HCT116 (cell line): ENCODE measurements around the gene DDX47. TPM values are rescaled to one million over a fixed set of nuclear protein-coding genes. Genes with fewer than 3 reads are reported as not detected.

Experiments used
- ATAC-seq: fragments of 200-7000 bp; cut with Tn5 transposase; 2 replicates; pipeline ENCODE4 v1.9.1; 2020; ENCODE audit warnings: mild to moderate bottlenecking, moderate library complexity
- BruUV-seq: library from RNA; stranded (reverse); fragments of 400-500 nt; replicated peaks from 2 replicates; lab custom pipeline; 2021; lab: Mats Ljungman, UMichigan
- CTCF ChIA-PET: fragments of 300-600 bp; sonication (Branson Sonifier 250); formaldehyde crosslinking; loops from one replicate; lab custom pipeline; 2021; ENCODE audit warnings: antibody characterized with exemption; lab: Charles Lee
- POLR2A ChIA-PET: fragments of 300-600, 350-600 bp; sonication (Branson Sonifier 250); formaldehyde crosslinking; loops from one replicate; lab custom pipeline; 2021; ENCODE audit warnings: antibody characterized with exemption; lab: Charles Lee
- RAD21 ChIA-PET, 2 experiments: fragments of 300-600 bp; sonication (Branson Sonifier 250); formaldehyde crosslinking; loops; one replicate each; lab custom pipeline; 2023; ENCODE audit warnings: low total read pairs in 2 of 2; ENCODE audit not compliant: uncharacterized antibody in 2 of 2, unreplicated experiment in 2 of 2, low non-redundant PET in 1 of 2; lab: Charles Lee
- DNase-seq: peaks from one replicate; pipeline ENCODE4 v3.0.0-alpha.2; 2010; ENCODE audit warnings: low read depth, low spot score
- H2AFZ ChIP-seq: fragments of 200-600 bp; shearing (Covaris generic), sonication (generic); 2 replicates; pipeline ENCODE4 v1.6.1; 2017; ENCODE audit warnings: low read depth, mixed run types, mixed read lengths, antibody characterized with exemption, low read length; ENCODE audit not compliant: poor library complexity, severe bottlenecking
- H3K27ac ChIP-seq: 2 replicates; pipeline ENCODE4 v1.5.1; 2012; ENCODE audit warnings: low read depth, low read length
- H3K27me3 ChIP-seq: fragments of 200-600 bp; sonication (generic); 2 replicates; pipeline ENCODE4 v1.6.1; 2016; ENCODE audit warnings: mixed run types, low read length, mixed read lengths; ENCODE audit not compliant: insufficient read depth
- H3K36me3 ChIP-seq, 2 experiments: fragments of 200-500 bp in 1 of 2; fragments of 200-600 bp in 1 of 2; sonication (Bioruptor generic) in 1 of 2; sonication (generic) in 1 of 2; 2 replicates each; pipeline versions ENCODE4 v1.5.1 to v1.6.1; 2014 to 2016; ENCODE audit warnings: low read length in 2 of 2, inconsistent platforms in 1 of 2, mixed read lengths in 1 of 2, mixed run types in 1 of 2; ENCODE audit not compliant: insufficient read depth in 2 of 2, control insufficient read depth in 1 of 2
- H3K4me1 ChIP-seq, 2 experiments: fragments of 200-600 bp in 1 of 2; sonication (generic) in 1 of 2; 2 replicates each; pipeline versions ENCODE4 v1.5.1 to v1.6.1; 2012 to 2017; ENCODE audit warnings: low read length in 2 of 2, inconsistent platforms in 1 of 2, mild to moderate bottlenecking in 1 of 2, mixed read lengths in 1 of 2, mixed run types in 1 of 2, moderate library complexity in 1 of 2; ENCODE audit not compliant: insufficient read depth in 2 of 2, control insufficient read depth in 1 of 2
- H3K4me2 ChIP-seq: fragments of 200-600 bp; sonication (generic); 2 replicates; pipeline ENCODE4 v1.6.1; 2017; ENCODE audit warnings: mixed run types, low read length, mixed read lengths
- H3K4me3 ChIP-seq, 2 experiments: fragments of 200-600 bp in 1 of 2; sonication (generic) in 1 of 2; replicated peaks in 1 of 2; 2 replicates each; pipeline ENCODE4 v1.5.1; 2011 to 2016; ENCODE audit warnings: low read length in 2 of 2, control low read depth in 1 of 2, low read depth in 1 of 2, mild to moderate bottlenecking in 1 of 2, mixed read lengths in 1 of 2, mixed run types in 1 of 2
- H3K79me2 ChIP-seq: fragments of 200-600 bp; sonication (generic); 2 replicates; pipeline ENCODE4 v1.6.1; 2017; ENCODE audit warnings: mild to moderate bottlenecking, mixed run types, low read length, moderate library complexity, mixed read lengths; ENCODE audit not compliant: insufficient read depth
- H3K9ac ChIP-seq: fragments of 200-600 bp; sonication (generic); 2 replicates; pipeline ENCODE4 v1.6.1; 2016; ENCODE audit warnings: low read length, mixed read lengths
- H3K9me2 ChIP-seq: fragments of 200-600 bp; sonication (generic), shearing (Covaris generic); 2 replicates; pipeline ENCODE4 v1.6.1; 2017; ENCODE audit warnings: mixed run types, mild to moderate bottlenecking, moderate library complexity; ENCODE audit not compliant: insufficient read depth
- H3K9me3 ChIP-seq, 2 experiments: fragments of 200-500 bp in 1 of 2; fragments of 200-600 bp in 1 of 2; sonication (Bioruptor generic) in 1 of 2; sonication (generic) in 1 of 2; 2 replicates each; pipeline ENCODE4 v1.6.1; 2014 to 2017; ENCODE audit warnings: low read length in 2 of 2, mixed read lengths in 2 of 2, inconsistent platforms in 1 of 2, low read depth in 1 of 2, mild to moderate bottlenecking in 1 of 2, mixed run types in 1 of 2, moderate library complexity in 1 of 2; ENCODE audit not compliant: control insufficient read depth in 1 of 2, insufficient read depth in 1 of 2
- H4K20me1 ChIP-seq: fragments of 200-600 bp; sonication (generic), shearing (Covaris generic); 2 replicates; pipeline ENCODE4 v1.6.1; 2017; ENCODE audit warnings: mixed run types, mild to moderate bottlenecking, moderate library complexity; ENCODE audit not compliant: insufficient read depth
- CBX3 ChIP-seq: IDR thresholded peaks from 2 replicates; pipeline ENCODE4 v1.6.1; 2012; ENCODE audit warnings: low read depth
- CEBPB ChIP-seq: IDR thresholded peaks from 2 replicates; pipeline ENCODE4 v1.6.1; 2012; ENCODE audit warnings: low read depth
- EGR1 ChIP-seq: IDR thresholded peaks from 2 replicates; pipeline ENCODE4 v1.6.1; 2012; ENCODE audit warnings: low read depth
- ELF1 ChIP-seq: IDR thresholded peaks from 2 replicates; pipeline ENCODE4 v1.6.1; 2012; ENCODE audit warnings: low read depth, borderline replicate concordance
- JUND ChIP-seq: IDR thresholded peaks from 2 replicates; pipeline ENCODE4 v1.6.1; 2012
- POLR2A ChIP-seq: IDR thresholded peaks from 2 replicates; pipeline ENCODE4 v1.7.0; 2011; ENCODE audit warnings: borderline replicate concordance; ENCODE audit not compliant: insufficient read depth, insufficient read length; ENCODE audit errors: extremely low read depth
- RAD21 ChIP-seq: IDR thresholded peaks from 2 replicates; pipeline ENCODE4 v1.6.1; 2012; ENCODE audit warnings: low read depth, mild to moderate bottlenecking
- SIN3A ChIP-seq: IDR thresholded peaks from 2 replicates; pipeline ENCODE4 v1.6.1; 2012; ENCODE audit warnings: low read depth
- SP1 ChIP-seq: IDR thresholded peaks from 2 replicates; pipeline ENCODE4 v1.6.1; 2012; ENCODE audit warnings: low read depth
- TCF7L2 ChIP-seq: IDR thresholded peaks from 2 replicates; pipeline ENCODE4 v1.7.0; 2011; ENCODE audit warnings: borderline replicate concordance, inconsistent platforms; ENCODE audit not compliant: insufficient read depth, insufficient read length; ENCODE audit errors: extremely low read depth
- YY1 ChIP-seq: IDR thresholded peaks from 2 replicates; pipeline ENCODE4 v1.6.1; 2011; ENCODE audit warnings: low read length, low read depth, moderate library complexity, mild to moderate bottlenecking; ENCODE audit not compliant: insufficient replicate concordance; ENCODE audit errors: extremely low read depth
- ZFX ChIP-seq: fragments of 450-650 bp; IDR thresholded peaks from 2 replicates; pipeline ENCODE4 v1.6.1; 2017
- intact Hi-C: fragments of 100-400 bp; cut with micrococcal nuclease; formaldehyde crosslinking; loops from 2 replicates; pipeline ENCODE4 v1.10.0; 2022
- total RNA-seq: library from RNA; stranded (reverse); gene quantifications from one replicate; pipeline ENCODE4 v1.2.1, GENCODE V29; 2021; ENCODE audit not compliant: unreplicated experiment
- TF ChIP-seq, protein P1 (sequence below): IDR thresholded peaks from 2 replicates; pipeline ENCODE4 v1.6.1; 2011; ENCODE audit warnings: mild to moderate bottlenecking, low read length, moderate library complexity; ENCODE audit not compliant: insufficient replicate concordance; ENCODE audit errors: extremely low read depth
- TF ChIP-seq, protein P2 (sequence below): IDR thresholded peaks from 2 replicates; pipeline ENCODE4 v1.6.1; 2012
- TF ChIP-seq, protein P3 (sequence below), 3 experiments: fragments of 200-600 bp in 1 of 3; sonication (generic) in 1 of 3; IDR thresholded peaks in 2 of 3; conservative IDR thresholded peaks in 1 of 3; 2 replicates each; pipeline ENCODE4 v1.5.1; 2012 to 2017; ENCODE audit warnings: low read depth in 2 of 3, low read length in 2 of 3, antibody characterized with exemption in 1 of 3, borderline replicate concordance in 1 of 3, control low read depth in 1 of 3, mild to moderate bottlenecking in 1 of 3, mixed read lengths in 1 of 3, mixed run types in 1 of 3, moderate library complexity in 1 of 3; ENCODE audit not compliant: insufficient read depth in 1 of 3
- TF ChIP-seq, protein P4 (sequence below): IDR thresholded peaks from 2 replicates; pipeline ENCODE4 v1.6.1; 2012; ENCODE audit warnings: low read depth

Gene DDX47
- total RNA-seq, 1 experiment from 2014 or later: 103 TPM

DNA sequence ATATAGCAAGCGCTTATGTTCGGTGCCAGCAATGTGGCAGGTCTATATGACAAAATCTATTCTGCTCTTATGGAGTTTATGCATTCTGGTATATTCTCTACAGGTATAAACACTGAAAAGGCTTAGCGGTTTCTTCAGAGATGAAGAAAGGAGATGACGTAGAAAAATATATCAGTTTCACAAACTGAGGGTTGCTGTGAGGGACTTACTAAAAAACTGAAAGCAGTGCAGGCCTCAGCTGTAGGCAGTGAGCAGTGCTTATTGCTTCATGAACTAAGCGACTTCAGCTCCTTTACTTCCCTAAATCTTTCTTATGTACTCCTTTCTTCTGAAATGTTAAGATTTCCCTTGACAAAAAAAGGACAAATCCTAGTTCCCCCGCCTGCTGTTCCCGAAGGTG, 4.5 kb downstream of the DDX47 start:
- peaks cover 34 to 70% of the 10 kb centered on the region in 2 experiments for H3K4me1 ChIP-seq
- intact Hi-C loops: loop anchor here (10.0 kb wide), 2 partner anchors 167 to 277 kb away; no protein-coding TSS in a partner anchor

More for the DNA sequence above, 4.5 kb downstream of the DDX47 start:
- no peaks in the 10 kb centered on the region for H3K9me2 ChIP-seq
- no peaks in the 10 kb centered on the region for H3K9me3 ChIP-seq
- no peak overlapping the region for H3K9ac ChIP-seq
- no TSS peak for BruUV-seq
- RAD21 ChIA-PET: no interaction called here
- H3K4me2 ChIP-seq: peak overlapping the region; percentile 7; the same call in 1 of the 2 replicates
- H3K36me3 ChIP-seq: peaks cover 30 to 59% of the 10 kb centered on the region in 2 experiments
- POLR2A ChIA-PET: no interaction called here
- no peak overlapping the region for H3K27ac ChIP-seq
- H3K4me3 ChIP-seq: no peak overlapping the region
- DNase-seq (no peak), ATAC-seq (no peak)
- H3K27me3 ChIP-seq: no peaks in the 10 kb centered on the region
- H2AFZ ChIP-seq: no peak overlapping the region
- H3K79me2 ChIP-seq: peaks cover 93% of the 10 kb centered on the region
- no peaks in the 10 kb centered on the region for H4K20me1 ChIP-seq
- TF ChIP-seq SP1: no peak
- TF ChIP-seq, protein P1, sequence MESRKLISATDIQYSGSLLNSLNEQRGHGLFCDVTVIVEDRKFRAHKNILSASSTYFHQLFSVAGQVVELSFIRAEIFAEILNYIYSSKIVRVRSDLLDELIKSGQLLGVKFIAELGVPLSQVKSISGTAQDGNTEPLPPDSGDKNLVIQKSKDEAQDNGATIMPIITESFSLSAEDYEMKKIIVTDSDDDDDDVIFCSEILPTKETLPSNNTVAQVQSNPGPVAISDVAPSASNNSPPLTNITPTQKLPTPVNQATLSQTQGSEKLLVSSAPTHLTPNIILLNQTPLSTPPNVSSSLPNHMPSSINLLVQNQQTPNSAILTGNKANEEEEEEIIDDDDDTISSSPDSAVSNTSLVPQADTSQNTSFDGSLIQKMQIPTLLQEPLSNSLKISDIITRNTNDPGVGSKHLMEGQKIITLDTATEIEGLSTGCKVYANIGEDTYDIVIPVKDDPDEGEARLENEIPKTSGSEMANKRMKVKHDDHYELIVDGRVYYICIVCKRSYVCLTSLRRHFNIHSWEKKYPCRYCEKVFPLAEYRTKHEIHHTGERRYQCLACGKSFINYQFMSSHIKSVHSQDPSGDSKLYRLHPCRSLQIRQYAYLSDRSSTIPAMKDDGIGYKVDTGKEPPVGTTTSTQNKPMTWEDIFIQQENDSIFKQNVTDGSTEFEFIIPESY: no peak
- TF ChIP-seq CEBPB: no peak
- TF ChIP-seq, protein P2, sequence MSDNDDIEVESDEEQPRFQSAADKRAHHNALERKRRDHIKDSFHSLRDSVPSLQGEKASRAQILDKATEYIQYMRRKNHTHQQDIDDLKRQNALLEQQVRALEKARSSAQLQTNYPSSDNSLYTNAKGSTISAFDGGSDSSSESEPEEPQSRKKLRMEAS: no peak
- no peak for TF ChIP-seq ZFX
- no peak for TF ChIP-seq ELF1
- TF ChIP-seq, protein P3, sequence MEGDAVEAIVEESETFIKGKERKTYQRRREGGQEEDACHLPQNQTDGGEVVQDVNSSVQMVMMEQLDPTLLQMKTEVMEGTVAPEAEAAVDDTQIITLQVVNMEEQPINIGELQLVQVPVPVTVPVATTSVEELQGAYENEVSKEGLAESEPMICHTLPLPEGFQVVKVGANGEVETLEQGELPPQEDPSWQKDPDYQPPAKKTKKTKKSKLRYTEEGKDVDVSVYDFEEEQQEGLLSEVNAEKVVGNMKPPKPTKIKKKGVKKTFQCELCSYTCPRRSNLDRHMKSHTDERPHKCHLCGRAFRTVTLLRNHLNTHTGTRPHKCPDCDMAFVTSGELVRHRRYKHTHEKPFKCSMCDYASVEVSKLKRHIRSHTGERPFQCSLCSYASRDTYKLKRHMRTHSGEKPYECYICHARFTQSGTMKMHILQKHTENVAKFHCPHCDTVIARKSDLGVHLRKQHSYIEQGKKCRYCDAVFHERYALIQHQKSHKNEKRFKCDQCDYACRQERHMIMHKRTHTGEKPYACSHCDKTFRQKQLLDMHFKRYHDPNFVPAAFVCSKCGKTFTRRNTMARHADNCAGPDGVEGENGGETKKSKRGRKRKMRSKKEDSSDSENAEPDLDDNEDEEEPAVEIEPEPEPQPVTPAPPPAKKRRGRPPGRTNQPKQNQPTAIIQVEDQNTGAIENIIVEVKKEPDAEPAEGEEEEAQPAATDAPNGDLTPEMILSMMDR (IDR thresholded peaks at IDR 0.05 in 2 of 3, conservative IDR thresholded peaks at IDR 0.05 in 1 of 3; ENCODE audit: borderline replicate concordance in 1 of 3, insufficient read depth in 1 of 3, low read depth in 2 of 3, low read length in 2 of 3): no peak
- no peak for TF ChIP-seq RAD21
- TF ChIP-seq SIN3A: no peak
- TF ChIP-seq TCF7L2: no peak
- TF ChIP-seq JUND: no peak
- TF ChIP-seq CBX3: no peak
- no peak for TF ChIP-seq YY1
- TF ChIP-seq EGR1: no peak
- TF ChIP-seq POLR2A: no peak
- TF ChIP-seq, protein P4, sequence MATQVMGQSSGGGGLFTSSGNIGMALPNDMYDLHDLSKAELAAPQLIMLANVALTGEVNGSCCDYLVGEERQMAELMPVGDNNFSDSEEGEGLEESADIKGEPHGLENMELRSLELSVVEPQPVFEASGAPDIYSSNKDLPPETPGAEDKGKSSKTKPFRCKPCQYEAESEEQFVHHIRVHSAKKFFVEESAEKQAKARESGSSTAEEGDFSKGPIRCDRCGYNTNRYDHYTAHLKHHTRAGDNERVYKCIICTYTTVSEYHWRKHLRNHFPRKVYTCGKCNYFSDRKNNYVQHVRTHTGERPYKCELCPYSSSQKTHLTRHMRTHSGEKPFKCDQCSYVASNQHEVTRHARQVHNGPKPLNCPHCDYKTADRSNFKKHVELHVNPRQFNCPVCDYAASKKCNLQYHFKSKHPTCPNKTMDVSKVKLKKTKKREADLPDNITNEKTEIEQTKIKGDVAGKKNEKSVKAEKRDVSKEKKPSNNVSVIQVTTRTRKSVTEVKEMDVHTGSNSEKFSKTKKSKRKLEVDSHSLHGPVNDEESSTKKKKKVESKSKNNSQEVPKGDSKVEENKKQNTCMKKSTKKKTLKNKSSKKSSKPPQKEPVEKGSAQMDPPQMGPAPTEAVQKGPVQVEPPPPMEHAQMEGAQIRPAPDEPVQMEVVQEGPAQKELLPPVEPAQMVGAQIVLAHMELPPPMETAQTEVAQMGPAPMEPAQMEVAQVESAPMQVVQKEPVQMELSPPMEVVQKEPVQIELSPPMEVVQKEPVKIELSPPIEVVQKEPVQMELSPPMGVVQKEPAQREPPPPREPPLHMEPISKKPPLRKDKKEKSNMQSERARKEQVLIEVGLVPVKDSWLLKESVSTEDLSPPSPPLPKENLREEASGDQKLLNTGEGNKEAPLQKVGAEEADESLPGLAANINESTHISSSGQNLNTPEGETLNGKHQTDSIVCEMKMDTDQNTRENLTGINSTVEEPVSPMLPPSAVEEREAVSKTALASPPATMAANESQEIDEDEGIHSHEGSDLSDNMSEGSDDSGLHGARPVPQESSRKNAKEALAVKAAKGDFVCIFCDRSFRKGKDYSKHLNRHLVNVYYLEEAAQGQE: no peak
- CTCF ChIA-PET: no interaction called here
